ENCODE data around the gene HDAC10. TPM values are rescaled to one million over a fixed set of nuclear protein-coding genes. Genes with fewer than 3 reads are reported as not detected.
A peak's percentile ranks its signal among the peaks of the same experiment; 100 is the strongest.

Gene HDAC10
- total RNA-seq, 5 donors from 2014 or later (not counting 1 experiment from before 2014, with no cell fraction given), result 101 to 152 (median 128) TPM

GRCh38 chr22:50297510-50298265 lies 46.6 kb upstream of the HDAC10 start:
- CTCF ChIA-PET, result no interaction called here
- H3K9me3 ChIP-seq, result no peaks in the 10 kb centered on the region
- no peaks in the 10 kb centered on the region for H3K36me3 ChIP-seq (ENCODE audit: control insufficient read depth in 2 of 2, extremely low read depth in 1 of 2, insufficient read depth in 1 of 2, low read length in 1 of 2)
- H3K27ac Mint-ChIP-seq, result no peak overlapping the region
- 91% methylated on average over 10 of the region's 20 CpGs for WGBS (ENCODE audit: insufficient coverage)
- no peaks in the 10 kb centered on the region for H3K9me3 Mint-ChIP-seq
- H3K27me3 Mint-ChIP-seq, result peaks cover 12 to 25% of the 10 kb centered on the region in 2 donors
- DNase-seq, result no peak
- POLR2A ChIA-PET, result no interaction called here
- H3K4me3 Mint-ChIP-seq, result no peak overlapping the region
- H3K4me1 ChIP-seq (ENCODE audit: control insufficient read depth in 1 of 2, extremely low read depth in 1 of 2, insufficient read depth in 2 of 2, low read length in 2 of 2), result peaks cover 0 to 13% of the 10 kb centered on the region in 2 experiments
- H3K36me3 Mint-ChIP-seq, result no peaks in the 10 kb centered on the region
- no peak for ATAC-seq (replicated peaks in 1 of 4)
- no peak overlapping the region for H3K4me3 ChIP-seq (ENCODE audit: control insufficient read depth in 1 of 2, extremely low read depth in 1 of 2, low read length in 1 of 2)
- H3K4me1 Mint-ChIP-seq, result peaks cover 3 to 4% (median 4%) of the 10 kb centered on the region in 3 donors
- peaks cover 0 to 57% of the 10 kb centered on the region in 2 experiments for H3K27me3 ChIP-seq (replicated peaks in 1 of 2; ENCODE audit: control insufficient read depth in 2 of 2, extremely low read depth in 1 of 2, insufficient read depth in 2 of 2, low read length in 1 of 2)
- no peak overlapping the region for H3K27ac ChIP-seq (ENCODE audit: low read length)

- H3K9me3 Mint-ChIP-seq, result no peaks in the 10 kb centered on the region
- H3K27me3 Mint-ChIP-seq, result peaks cover 16 to 31% of the 10 kb centered on the region in 2 donors
- Histone ChIP-seq H3K9me3 (no peaks in the 10 kb centered on the region), H3K36me3 (ENCODE audit: control insufficient read depth in 2 of 2, extremely low read depth in 1 of 2, insufficient read depth in 1 of 2, low read length in 1 of 2) (no peaks in the 10 kb centered on the region), H3K27me3 (replicated peaks in 1 of 2; ENCODE audit: control insufficient read depth in 2 of 2, extremely low read depth in 1 of 2, insufficient read depth in 2 of 2, low read length in 1 of 2) (peaks cover 0 to 59% of the 10 kb centered on the region in 2 experiments), H3K4me3 (ENCODE audit: control insufficient read depth in 1 of 2, extremely low read depth in 1 of 2, low read length in 1 of 2) (no peak overlapping the region), H3K27ac (ENCODE audit: low read length) (no peak overlapping the region), H3K4me1 (ENCODE audit: control insufficient read depth in 1 of 2, extremely low read depth in 1 of 2, insufficient read depth in 2 of 2, low read length in 2 of 2) (peaks cover 0 to 19% of the 10 kb centered on the region in 2 experiments)
- H3K27ac Mint-ChIP-seq, result no peak overlapping the region
- ATAC-seq (replicated peaks in 1 of 4) (no peak), DNase-seq (no peak)
- H3K4me1 Mint-ChIP-seq, result peaks cover 6% of the 10 kb centered on the region in 3 donors
- CTCF ChIA-PET, result no interaction called here
- H3K4me3 Mint-ChIP-seq, result no peak overlapping the region
- no peaks in the 10 kb centered on the region for H3K36me3 Mint-ChIP-seq
- 88% methylated on average over 24 of the region's 29 CpGs for WGBS (ENCODE audit: insufficient coverage)
- POLR2A ChIA-PET, result no interaction called here
These were observed 45.8 kb upstream of the HDAC10 start for GRCh38 chr22:50296658-50297490.

DNA sequence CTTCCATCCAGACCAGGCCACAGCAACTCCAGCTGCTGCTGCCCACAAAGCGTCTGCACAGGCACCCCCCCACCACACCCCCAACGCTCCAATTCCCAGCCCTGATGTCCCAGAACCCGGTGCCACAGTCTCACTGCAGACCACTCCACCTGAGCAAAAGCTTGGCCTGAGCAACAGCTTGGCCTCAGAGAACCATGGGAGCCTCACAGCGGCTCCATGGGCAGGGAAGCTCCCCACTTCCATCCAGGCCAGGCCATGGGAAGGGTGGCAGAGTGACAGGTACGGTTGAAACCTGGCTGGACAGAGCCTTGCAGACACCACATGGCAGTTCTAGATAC lies 43.2 kb upstream of the HDAC10 start:
- peaks cover 0 to 69% of the 10 kb centered on the region in 2 experiments for H3K27me3 ChIP-seq (replicated peaks in 1 of 2; ENCODE audit: control insufficient read depth in 2 of 2, extremely low read depth in 1 of 2, insufficient read depth in 2 of 2, low read length in 1 of 2)
- no peaks in the 10 kb centered on the region for H3K36me3 ChIP-seq (ENCODE audit: control insufficient read depth in 2 of 2, extremely low read depth in 1 of 2, insufficient read depth in 1 of 2, low read length in 1 of 2)
- no peak for ATAC-seq (replicated peaks in 1 of 4)
- no peak overlapping the region for H3K27ac ChIP-seq (ENCODE audit: low read length)
- no peaks in the 10 kb centered on the region for H3K9me3 ChIP-seq
- Mint-ChIP-seq H3K27me3 (peaks cover 23 to 33% of the 10 kb centered on the region in 2 donors), H3K9me3 (no peaks in the 10 kb centered on the region), H3K27ac (no peak overlapping the region), H3K4me3 (peak overlapping the region in 1 of 3 donors; percentile 9), H3K36me3 (no peaks in the 10 kb centered on the region), H3K4me1 (peaks cover 6% of the 10 kb centered on the region in 3 donors)
- ChIA-PET POLR2A (no interaction called here), CTCF (no interaction called here)
- no peak overlapping the region for H3K4me3 ChIP-seq (ENCODE audit: control insufficient read depth in 1 of 2, extremely low read depth in 1 of 2, low read length in 1 of 2)
- no peak for DNase-seq
- peaks cover 0 to 22% of the 10 kb centered on the region in 2 experiments for H3K4me1 ChIP-seq (ENCODE audit: control insufficient read depth in 1 of 2, extremely low read depth in 1 of 2, insufficient read depth in 2 of 2, low read length in 2 of 2)
- WGBS (ENCODE audit: insufficient coverage), result 21% methylated on average over 3 of the region's 5 CpGs

DNA sequence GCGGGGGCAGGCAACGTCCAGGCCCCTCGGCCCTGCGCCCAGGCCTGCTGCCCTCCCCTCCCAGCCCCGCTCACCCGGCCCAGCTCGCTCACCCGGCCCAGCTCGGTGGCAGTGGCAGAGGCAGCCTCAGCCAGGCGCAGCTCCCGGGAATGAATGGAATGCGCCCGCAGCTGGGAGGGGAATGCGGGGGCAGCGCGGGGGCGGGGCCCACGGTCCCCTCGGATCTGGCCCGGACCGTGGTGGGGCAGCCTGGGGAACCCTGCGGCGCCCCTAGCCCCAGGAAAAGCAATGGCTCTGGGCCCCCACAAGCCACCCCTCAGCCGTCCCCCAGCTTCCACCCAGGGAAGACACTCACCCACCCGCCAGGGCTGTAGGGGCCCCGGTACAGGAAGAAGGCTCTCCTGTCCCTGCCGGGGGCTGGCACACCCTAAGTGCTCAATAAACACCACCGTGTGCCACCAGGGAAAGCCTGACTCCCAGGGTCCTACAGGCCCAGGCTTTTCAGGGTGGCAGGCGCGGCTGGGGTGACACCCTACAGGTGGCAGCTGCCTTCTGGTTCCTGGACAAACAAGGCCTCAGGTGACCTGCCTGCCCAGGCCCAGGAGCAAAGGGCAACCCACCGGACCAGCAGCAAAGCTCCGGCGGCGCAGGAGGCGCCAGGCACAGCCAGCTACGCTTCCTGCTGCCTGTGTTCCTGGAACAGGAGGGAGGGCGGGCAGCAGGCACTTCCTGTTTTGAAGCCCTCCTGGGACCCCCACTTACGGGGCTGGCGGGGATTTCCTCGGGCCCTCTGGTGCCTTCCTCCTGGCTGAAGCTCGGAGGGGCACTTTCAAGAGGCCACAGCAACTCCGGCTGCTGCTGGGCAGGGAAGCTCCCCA lies 42.6 kb upstream of the HDAC10 start:
- no peak overlapping the region for H3K4me3 ChIP-seq (ENCODE audit: control insufficient read depth in 1 of 2, extremely low read depth in 1 of 2, low read length in 1 of 2)
- H3K4me1 ChIP-seq (ENCODE audit: control insufficient read depth in 1 of 2, extremely low read depth in 1 of 2, insufficient read depth in 2 of 2, low read length in 2 of 2), result peaks cover 0 to 22% of the 10 kb centered on the region in 2 experiments
- H3K36me3 Mint-ChIP-seq, result no peaks in the 10 kb centered on the region
- no peaks in the 10 kb centered on the region for H3K9me3 Mint-ChIP-seq
- DNase-seq (no peak), ATAC-seq (replicated peaks in 1 of 4) (peak; percentile 11 to 48 (median 28))
- no peak overlapping the region for H3K27ac ChIP-seq (ENCODE audit: low read length)
- peaks cover 0 to 65% of the 10 kb centered on the region in 2 experiments for H3K27me3 ChIP-seq (replicated peaks in 1 of 2; ENCODE audit: control insufficient read depth in 2 of 2, extremely low read depth in 1 of 2, insufficient read depth in 2 of 2, low read length in 1 of 2)
- H3K36me3 ChIP-seq (ENCODE audit: control insufficient read depth in 2 of 2, extremely low read depth in 1 of 2, insufficient read depth in 1 of 2, low read length in 1 of 2), result no peaks in the 10 kb centered on the region
- ChIA-PET POLR2A (no interaction called here), CTCF (no interaction called here)
- no peak overlapping the region for H3K27ac Mint-ChIP-seq
- H3K27me3 Mint-ChIP-seq, result peaks cover 23 to 34% of the 10 kb centered on the region in 2 donors
- 27% methylated on average over 40 of the region's 42 CpGs for WGBS (ENCODE audit: insufficient coverage)
- peak overlapping the region in 1 of 3 donors; percentile 9 for H3K4me3 Mint-ChIP-seq
- no peaks in the 10 kb centered on the region for H3K9me3 ChIP-seq
- peaks cover 6% of the 10 kb centered on the region in 3 donors for H3K4me1 Mint-ChIP-seq

DNA sequence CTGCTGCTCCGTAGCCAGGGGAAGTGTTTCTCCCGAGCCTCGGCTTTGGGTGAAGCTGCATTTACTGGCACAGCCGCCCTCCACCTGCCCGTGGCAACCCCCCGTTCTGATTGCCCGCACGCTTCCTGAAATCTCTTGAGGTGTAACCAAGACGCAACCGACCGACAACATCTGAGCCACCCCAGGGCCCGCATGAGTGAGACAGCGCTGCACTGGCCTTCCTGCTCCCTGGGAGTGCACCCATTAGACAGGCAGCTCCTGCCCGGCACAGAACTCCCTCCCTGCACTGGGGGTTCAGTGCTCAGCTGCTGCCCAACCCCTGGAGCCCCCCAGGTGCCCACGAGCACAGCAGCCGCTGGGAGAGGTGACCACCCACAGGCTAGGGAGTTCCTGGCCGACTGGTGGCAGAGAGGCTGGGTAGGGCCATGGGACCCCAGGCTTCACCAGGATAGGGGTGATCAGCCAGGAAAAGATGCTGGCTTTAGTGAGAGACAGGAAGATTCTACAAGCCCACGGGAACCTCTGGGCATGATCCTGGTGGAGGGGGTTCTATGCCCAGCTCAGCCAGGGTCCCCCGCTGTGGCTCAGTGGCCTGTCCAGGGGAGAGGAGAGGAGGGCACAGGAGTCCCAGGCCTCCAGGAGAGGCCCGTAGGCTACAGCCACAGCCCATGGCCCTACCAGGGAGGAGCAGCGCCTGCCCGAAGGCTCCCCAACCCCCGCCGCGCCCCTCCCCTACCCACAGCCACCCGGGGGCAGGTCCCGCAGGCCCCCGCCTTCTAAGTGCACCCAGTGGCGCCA lies 41.8 kb upstream of the HDAC10 start:
- ChIA-PET CTCF (no interaction called here), POLR2A (no interaction called here)
- no peaks in the 10 kb centered on the region for H3K9me3 ChIP-seq
- H3K4me1 Mint-ChIP-seq, result peaks cover 6% of the 10 kb centered on the region in 3 donors
- DNase-seq (no peak), ATAC-seq (replicated peaks in 1 of 4) (peak; percentile 24 to 49 (median 44))
- peak overlapping the region in 1 of 2 donors; percentile 19 for H3K27ac Mint-ChIP-seq
- no peaks in the 10 kb centered on the region for H3K36me3 Mint-ChIP-seq
- peak overlapping the region in 1 of 2 donors; percentile 18 for H3K4me3 ChIP-seq (ENCODE audit: control insufficient read depth in 1 of 2, extremely low read depth in 1 of 2, low read length in 1 of 2)
- no peaks in the 10 kb centered on the region for H3K36me3 ChIP-seq (ENCODE audit: control insufficient read depth in 2 of 2, extremely low read depth in 1 of 2, insufficient read depth in 1 of 2, low read length in 1 of 2)
- H3K27me3 ChIP-seq (replicated peaks in 1 of 2; ENCODE audit: control insufficient read depth in 2 of 2, extremely low read depth in 1 of 2, insufficient read depth in 2 of 2, low read length in 1 of 2), result peaks cover 0 to 62% of the 10 kb centered on the region in 2 experiments
- H3K4me3 Mint-ChIP-seq, result peak overlapping the region; percentile 24 to 71 (median 28)
- WGBS (ENCODE audit: insufficient coverage), result 18% methylated on average over 17 of the region's 29 CpGs
- H3K27ac ChIP-seq (ENCODE audit: low read length), result no peak overlapping the region
- H3K27me3 Mint-ChIP-seq, result peaks cover 20 to 29% of the 10 kb centered on the region in 2 donors
- H3K4me1 ChIP-seq (ENCODE audit: control insufficient read depth in 1 of 2, extremely low read depth in 1 of 2, insufficient read depth in 2 of 2, low read length in 2 of 2), result peaks cover 0 to 22% of the 10 kb centered on the region in 2 experiments
- H3K9me3 Mint-ChIP-seq, result no peaks in the 10 kb centered on the region
